Measurements from ENCODE around the gene ACOXL. TPM values are rescaled to one million over a fixed set of nuclear protein-coding genes. Genes with fewer than 3 reads are reported as not detected.

ACOXL gene
- total RNA-seq, 2 donors from 2014 or later: 0.52 TPM; not detected in 1

DNA sequence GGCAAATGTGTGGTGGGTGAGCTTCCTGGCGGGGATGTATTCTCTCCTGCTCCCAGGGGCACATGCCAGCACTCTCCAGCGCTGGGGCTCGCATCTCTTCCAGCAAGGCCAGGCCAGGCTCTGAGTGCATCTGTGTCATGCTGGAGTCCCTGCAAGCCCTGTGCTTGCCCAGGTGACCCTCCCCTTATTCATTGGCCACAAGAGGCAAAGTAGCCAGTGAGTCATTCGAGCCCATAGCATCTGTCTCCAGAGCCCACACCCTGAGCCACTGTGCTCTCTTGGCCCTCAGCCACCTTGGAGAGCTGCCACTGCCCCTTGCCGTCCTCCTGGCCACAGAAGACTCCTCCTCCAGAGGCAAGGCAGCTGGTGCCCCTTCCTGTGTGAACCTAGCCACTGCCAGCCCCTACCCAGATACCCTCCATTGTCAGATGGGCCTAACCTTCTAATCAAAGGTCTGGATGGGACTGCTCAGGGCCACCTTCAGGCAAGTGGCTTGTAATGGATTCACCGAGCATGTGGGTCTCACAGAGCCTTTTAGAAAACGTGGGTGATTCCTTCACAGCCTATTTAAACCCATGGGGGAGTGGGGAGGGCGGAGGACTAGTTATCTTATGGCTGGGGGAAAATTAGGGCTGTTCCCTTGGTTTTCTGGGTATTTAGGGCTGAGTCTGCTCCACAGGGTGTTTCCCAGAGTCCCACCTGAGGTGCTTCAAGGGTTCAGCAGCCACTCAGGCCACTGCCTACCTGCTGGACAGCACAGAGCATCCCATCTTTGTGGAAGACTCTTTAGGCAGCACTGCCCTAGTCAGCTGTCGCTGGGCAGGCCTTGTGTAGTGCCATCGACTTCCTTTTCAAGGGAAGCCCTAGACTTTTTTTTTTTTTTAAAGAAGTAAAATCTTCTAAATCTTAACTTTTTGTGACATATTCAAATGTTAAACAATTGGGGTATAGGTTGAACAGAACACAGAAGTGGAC lies 137.4 kb downstream of the ACOXL start:
- Histone ChIP-seq H3K27ac (no peak overlapping the region), H3K4me1 (no peaks in the 10 kb centered on the region), H3K36me3 (replicated peaks in 1 of 2; ENCODE audit: insufficient read depth in 1 of 2, low read depth in 2 of 2) (no peaks in the 10 kb centered on the region), H3K27me3 (no peaks in the 10 kb centered on the region), H3K9me3 (no peaks in the 10 kb centered on the region), H3K4me3 (no peak overlapping the region)
- ATAC-seq (no peak), DNase-seq (peak in 1 of 4 donors; percentile 19)
- intact Hi-C loops (cut with DNase I): no loop called here
- WGBS, 2 donors: 66 to 69% methylated on average over 10 of the region's 10 CpGs
- TF ChIP-seq POLR2A (IDR thresholded peaks at IDR 0.05): no peak
- TF ChIP-seq, protein P1, sequence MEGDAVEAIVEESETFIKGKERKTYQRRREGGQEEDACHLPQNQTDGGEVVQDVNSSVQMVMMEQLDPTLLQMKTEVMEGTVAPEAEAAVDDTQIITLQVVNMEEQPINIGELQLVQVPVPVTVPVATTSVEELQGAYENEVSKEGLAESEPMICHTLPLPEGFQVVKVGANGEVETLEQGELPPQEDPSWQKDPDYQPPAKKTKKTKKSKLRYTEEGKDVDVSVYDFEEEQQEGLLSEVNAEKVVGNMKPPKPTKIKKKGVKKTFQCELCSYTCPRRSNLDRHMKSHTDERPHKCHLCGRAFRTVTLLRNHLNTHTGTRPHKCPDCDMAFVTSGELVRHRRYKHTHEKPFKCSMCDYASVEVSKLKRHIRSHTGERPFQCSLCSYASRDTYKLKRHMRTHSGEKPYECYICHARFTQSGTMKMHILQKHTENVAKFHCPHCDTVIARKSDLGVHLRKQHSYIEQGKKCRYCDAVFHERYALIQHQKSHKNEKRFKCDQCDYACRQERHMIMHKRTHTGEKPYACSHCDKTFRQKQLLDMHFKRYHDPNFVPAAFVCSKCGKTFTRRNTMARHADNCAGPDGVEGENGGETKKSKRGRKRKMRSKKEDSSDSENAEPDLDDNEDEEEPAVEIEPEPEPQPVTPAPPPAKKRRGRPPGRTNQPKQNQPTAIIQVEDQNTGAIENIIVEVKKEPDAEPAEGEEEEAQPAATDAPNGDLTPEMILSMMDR (IDR thresholded peaks at IDR 0.05): no peak

DNA sequence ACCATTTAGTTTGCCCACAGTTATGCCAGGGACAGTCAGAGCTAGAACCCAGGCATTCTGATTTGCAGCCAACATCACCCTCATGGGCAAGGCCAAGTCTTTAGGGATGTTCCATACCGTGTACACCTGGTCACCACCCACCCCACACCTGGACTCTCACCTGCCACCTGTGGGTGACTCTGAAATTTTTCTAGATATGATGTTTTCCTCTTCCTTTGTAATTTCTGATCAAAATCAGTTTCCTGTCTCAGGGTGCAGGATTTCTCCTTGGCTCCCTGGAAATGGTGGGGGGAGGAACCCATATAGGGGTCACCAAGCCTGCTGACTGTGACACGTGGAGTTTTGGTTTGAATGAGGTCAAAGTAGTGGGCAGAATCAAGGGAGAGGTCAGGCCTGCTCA lies 138.2 kb downstream of the ACOXL start:
- no peaks in the 10 kb centered on the region for H3K9me3 ChIP-seq
- WGBS, 2 donors: 46 to 55% methylated on average over 2 of the region's 2 CpGs
- intact Hi-C loops (cut with DNase I): no loop called here
- H3K27ac ChIP-seq: no peak overlapping the region
- no peaks in the 10 kb centered on the region for H3K27me3 ChIP-seq
- no peak overlapping the region for H3K4me3 ChIP-seq
- TF ChIP-seq, protein P1 (IDR thresholded peaks at IDR 0.05): no peak
- TF ChIP-seq POLR2A (IDR thresholded peaks at IDR 0.05): no peak
- no peak for DNase-seq
- no peaks in the 10 kb centered on the region for H3K4me1 ChIP-seq
- no peaks in the 10 kb centered on the region for H3K36me3 ChIP-seq (replicated peaks in 1 of 2; ENCODE audit: insufficient read depth in 1 of 2, low read depth in 2 of 2)
- ATAC-seq: no peak

DNA sequence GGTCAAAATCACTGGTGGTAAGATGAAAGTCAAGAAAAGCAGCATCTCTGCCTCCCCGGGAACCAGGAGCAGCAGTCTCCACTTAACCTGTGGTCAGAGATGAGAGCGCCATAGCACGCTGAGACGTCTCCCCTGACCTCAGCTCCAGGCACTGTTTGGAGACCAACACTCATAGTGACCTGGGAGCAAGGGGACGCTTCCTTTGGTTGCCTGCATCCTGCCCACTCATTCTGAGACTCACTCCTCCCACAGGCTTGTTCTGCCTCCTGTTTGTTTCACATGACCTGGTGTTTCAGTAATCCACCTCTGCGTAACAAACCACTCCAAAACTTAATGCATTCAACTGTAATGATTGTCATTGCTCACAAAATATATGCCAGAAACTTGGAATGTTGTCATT lies 139.3 kb downstream of the ACOXL start:
- 48 to 77% methylated on average over 6 of the region's 6 CpGs for WGBS, 2 donors
- H3K4me1 ChIP-seq: no peaks in the 10 kb centered on the region
- TF ChIP-seq, protein P1 (IDR thresholded peaks at IDR 0.05): no peak
- TF ChIP-seq POLR2A (IDR thresholded peaks at IDR 0.05): no peak
- no peak for DNase-seq
- ATAC-seq: no peak
- H3K27ac ChIP-seq: no peak overlapping the region
- H3K9me3 ChIP-seq: no peaks in the 10 kb centered on the region
- intact Hi-C loops (cut with DNase I): no loop called here
- no peaks in the 10 kb centered on the region for H3K36me3 ChIP-seq (replicated peaks in 1 of 2; ENCODE audit: insufficient read depth in 1 of 2, low read depth in 2 of 2)
- H3K4me3 ChIP-seq: no peak overlapping the region
- H3K27me3 ChIP-seq: no peaks in the 10 kb centered on the region

DNA sequence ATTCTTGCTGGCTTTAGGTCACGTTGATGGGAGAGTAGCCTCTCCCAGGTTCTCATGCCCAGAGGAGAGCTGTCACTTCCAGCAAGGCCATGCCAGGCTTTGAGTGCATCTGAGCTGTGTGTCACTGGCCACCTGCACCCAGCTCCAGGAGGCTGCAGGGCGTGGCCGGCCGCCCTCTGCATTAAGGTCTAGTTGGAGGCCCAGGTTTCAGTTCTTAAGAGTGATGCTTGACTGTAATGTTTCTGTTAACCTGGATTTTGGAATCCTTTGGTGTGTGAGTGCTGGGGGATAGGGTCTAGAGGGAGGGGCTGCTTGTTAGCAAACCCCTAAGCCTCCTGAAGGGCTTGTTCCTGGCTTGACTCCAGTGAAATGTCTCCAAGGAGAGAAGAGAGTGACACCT lies 140.1 kb downstream of the ACOXL start:
- Histone ChIP-seq H3K36me3 (replicated peaks in 1 of 2; ENCODE audit: insufficient read depth in 1 of 2, low read depth in 2 of 2) (no peaks in the 10 kb centered on the region), H3K27me3 (no peaks in the 10 kb centered on the region), H3K4me3 (no peak overlapping the region), H3K4me1 (no peaks in the 10 kb centered on the region), H3K27ac (no peak overlapping the region), H3K9me3 (no peaks in the 10 kb centered on the region)
- ATAC-seq: no peak
- WGBS, 2 donors: 77% methylated on average over 4 of the region's 4 CpGs; no CpG with 5 or more reads in 1 of the 2 donors
- no peak for DNase-seq
- no peak for TF ChIP-seq POLR2A (IDR thresholded peaks at IDR 0.05)
- TF ChIP-seq, protein P1 (IDR thresholded peaks at IDR 0.05): no peak
- intact Hi-C loops (cut with DNase I): no loop called here

All from body of pancreas (tissue), 4 donors.